Measurements from ENCODE around the gene KRT7.
"Not testable (repeated sequence)": the region's sequence is repeated elsewhere in the genome, so short reads cannot be mapped to it uniquely, and the experiment has no call there.

Gene KRT7

GRCh38 chr12:52257922-52258321, 24.9 kb downstream of the KRT7 start:
- H3K9me3 ChIP-seq (ENCODE audit: control insufficient read depth in 2 of 2, low read length in 2 of 2); H3K9ac ChIP-seq (ENCODE audit: low read depth in 1 of 2, low read length in 2 of 2); H3K36me3 ChIP-seq (ENCODE audit: control insufficient read depth in 2 of 2, insufficient read depth in 2 of 2, low read length in 2 of 2); H3K27ac ChIP-seq (ENCODE audit: low read depth in 2 of 2, low read length in 2 of 2); H3K4me3 ChIP-seq (ENCODE audit: low read length in 2 of 2); H3K4me1 ChIP-seq (ENCODE audit: control insufficient read depth in 2 of 2, insufficient read depth in 2 of 2, low read length in 2 of 2): not testable (repeated sequence)
- peaks cover 24 to 28% of the 10 kb centered on the region in 2 donors for H3K27me3 ChIP-seq (ENCODE audit: control insufficient read depth in 2 of 2, insufficient read depth in 2 of 2, low read length in 2 of 2)

- no peak overlapping the region for H3K27ac ChIP-seq (ENCODE audit: low read depth in 2 of 2, low read length in 2 of 2)
- H3K4me3 ChIP-seq (ENCODE audit: low read length in 2 of 2): no peak overlapping the region
- H3K9me3 ChIP-seq (ENCODE audit: control insufficient read depth in 2 of 2, low read length in 2 of 2): no peaks in the 10 kb centered on the region
- H3K27me3 ChIP-seq (ENCODE audit: control insufficient read depth in 2 of 2, insufficient read depth in 2 of 2, low read length in 2 of 2): peaks cover 24 to 28% of the 10 kb centered on the region in 2 donors
- no peaks in the 10 kb centered on the region for H3K36me3 ChIP-seq (ENCODE audit: control insufficient read depth in 2 of 2, insufficient read depth in 2 of 2, low read length in 2 of 2)
- H3K4me1 ChIP-seq (ENCODE audit: control insufficient read depth in 2 of 2, insufficient read depth in 2 of 2, low read length in 2 of 2): peaks cover 0 to 2% of the 10 kb centered on the region in 2 donors
- no peak overlapping the region for H3K9ac ChIP-seq (ENCODE audit: low read depth in 1 of 2, low read length in 2 of 2)
These were observed 25.4 kb downstream of the KRT7 start for GRCh38 chr12:52258335-52258901.

GRCh38 chr12:52259657-52260243, 26.7 kb downstream of the KRT7 start:
- Histone ChIP-seq H3K9me3 (ENCODE audit: control insufficient read depth in 2 of 2, low read length in 2 of 2) (no peaks in the 10 kb centered on the region), H3K36me3 (ENCODE audit: control insufficient read depth in 2 of 2, insufficient read depth in 2 of 2, low read length in 2 of 2) (no peaks in the 10 kb centered on the region), H3K27ac (ENCODE audit: low read depth in 2 of 2, low read length in 2 of 2) (no peak overlapping the region), H3K9ac (ENCODE audit: low read depth in 1 of 2, low read length in 2 of 2) (no peak overlapping the region), H3K4me1 (ENCODE audit: control insufficient read depth in 2 of 2, insufficient read depth in 2 of 2, low read length in 2 of 2) (peaks cover 0 to 2% of the 10 kb centered on the region in 2 donors), H3K27me3 (ENCODE audit: control insufficient read depth in 2 of 2, insufficient read depth in 2 of 2, low read length in 2 of 2) (peaks cover 24 to 28% of the 10 kb centered on the region in 2 donors), H3K4me3 (ENCODE audit: low read length in 2 of 2) (no peak overlapping the region)

- Histone ChIP-seq H3K4me1 (ENCODE audit: control insufficient read depth in 2 of 2, insufficient read depth in 2 of 2, low read length in 2 of 2) (peaks cover 0 to 2% of the 10 kb centered on the region in 2 donors), H3K27me3 (ENCODE audit: control insufficient read depth in 2 of 2, insufficient read depth in 2 of 2, low read length in 2 of 2) (peaks cover 22 to 28% of the 10 kb centered on the region in 2 donors), H3K9ac (ENCODE audit: low read depth in 1 of 2, low read length in 2 of 2) (no peak overlapping the region), H3K4me3 (ENCODE audit: low read length in 2 of 2) (no peak overlapping the region), H3K27ac (ENCODE audit: low read depth in 2 of 2, low read length in 2 of 2) (no peak overlapping the region), H3K9me3 (ENCODE audit: control insufficient read depth in 2 of 2, low read length in 2 of 2) (no peaks in the 10 kb centered on the region), H3K36me3 (ENCODE audit: control insufficient read depth in 2 of 2, insufficient read depth in 2 of 2, low read length in 2 of 2) (no peaks in the 10 kb centered on the region)
These were observed 27.5 kb downstream of the KRT7 start for GRCh38 chr12:52260361-52261207.

- no peak overlapping the region for H3K4me3 ChIP-seq (ENCODE audit: low read length in 2 of 2)
- peaks cover 0 to 2% of the 10 kb centered on the region in 2 donors for H3K4me1 ChIP-seq (ENCODE audit: control insufficient read depth in 2 of 2, insufficient read depth in 2 of 2, low read length in 2 of 2)
- peaks cover 20 to 25% of the 10 kb centered on the region in 2 donors for H3K27me3 ChIP-seq (ENCODE audit: control insufficient read depth in 2 of 2, insufficient read depth in 2 of 2, low read length in 2 of 2)
- no peaks in the 10 kb centered on the region for H3K36me3 ChIP-seq (ENCODE audit: control insufficient read depth in 2 of 2, insufficient read depth in 2 of 2, low read length in 2 of 2)
- no peaks in the 10 kb centered on the region for H3K9me3 ChIP-seq (ENCODE audit: control insufficient read depth in 2 of 2, low read length in 2 of 2)
- H3K27ac ChIP-seq (ENCODE audit: low read depth in 2 of 2, low read length in 2 of 2): no peak overlapping the region
- H3K9ac ChIP-seq (ENCODE audit: low read depth in 1 of 2, low read length in 2 of 2): no peak overlapping the region
These were observed 28.1 kb downstream of the KRT7 start for GRCh38 chr12:52261208-52261484.

GRCh38 chr12:52262286-52262685, 29.2 kb downstream of the KRT7 start:
- Histone ChIP-seq H3K27me3 (ENCODE audit: control insufficient read depth in 2 of 2, insufficient read depth in 2 of 2, low read length in 2 of 2) (peaks cover 8 to 15% of the 10 kb centered on the region in 2 donors), H3K9ac (ENCODE audit: low read depth in 1 of 2, low read length in 2 of 2) (no peak overlapping the region), H3K36me3 (ENCODE audit: control insufficient read depth in 2 of 2, insufficient read depth in 2 of 2, low read length in 2 of 2) (no peaks in the 10 kb centered on the region), H3K27ac (ENCODE audit: low read depth in 2 of 2, low read length in 2 of 2) (no peak overlapping the region), H3K4me1 (ENCODE audit: control insufficient read depth in 2 of 2, insufficient read depth in 2 of 2, low read length in 2 of 2) (peaks cover 0 to 2% of the 10 kb centered on the region in 2 donors), H3K4me3 (ENCODE audit: low read length in 2 of 2) (no peak overlapping the region), H3K9me3 (ENCODE audit: control insufficient read depth in 2 of 2, low read length in 2 of 2) (no peaks in the 10 kb centered on the region)

DNA sequence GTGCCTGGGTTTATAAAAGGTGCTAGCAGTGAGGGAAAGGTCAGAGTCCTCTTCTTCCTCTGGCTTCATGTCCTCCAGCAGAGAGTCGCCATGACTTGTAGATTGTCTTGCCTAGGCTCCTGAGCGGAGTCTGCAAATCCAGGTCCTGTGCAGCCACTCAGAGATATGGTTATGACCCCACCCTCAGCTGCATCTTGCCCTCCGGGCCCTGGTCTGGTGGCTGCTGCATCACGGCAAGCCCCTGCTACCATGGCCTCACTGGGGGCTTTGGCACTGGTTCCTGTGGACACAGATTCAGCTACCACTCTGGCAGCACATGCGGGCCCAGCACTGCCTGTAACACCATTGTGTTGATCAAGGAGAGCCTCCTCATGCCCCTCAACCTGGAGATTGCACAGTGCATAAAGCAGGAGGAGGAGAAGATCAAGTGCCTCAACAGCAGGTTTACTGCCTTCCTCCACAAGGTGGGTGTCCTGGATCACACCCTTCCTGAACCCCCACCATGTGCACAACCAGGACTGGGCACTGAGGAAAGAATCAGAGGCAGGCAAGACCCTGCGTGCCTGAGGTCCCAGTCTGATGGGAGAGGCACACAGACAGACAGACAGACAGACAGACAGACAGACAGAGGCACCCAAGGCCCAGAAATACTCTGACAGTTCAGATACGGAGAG, 30.9 kb downstream of the KRT7 start:
- Histone ChIP-seq H3K36me3 (ENCODE audit: control insufficient read depth in 2 of 2, insufficient read depth in 2 of 2, low read length in 2 of 2) (no peaks in the 10 kb centered on the region), H3K27ac (ENCODE audit: low read depth in 2 of 2, low read length in 2 of 2) (no peak overlapping the region), H3K4me3 (ENCODE audit: low read length in 2 of 2) (no peak overlapping the region), H3K27me3 (ENCODE audit: control insufficient read depth in 2 of 2, insufficient read depth in 2 of 2, low read length in 2 of 2) (peaks cover 1 to 9% of the 10 kb centered on the region in 2 donors), H3K9ac (ENCODE audit: low read depth in 1 of 2, low read length in 2 of 2) (no peak overlapping the region), H3K4me1 (ENCODE audit: control insufficient read depth in 2 of 2, insufficient read depth in 2 of 2, low read length in 2 of 2) (no peaks in the 10 kb centered on the region), H3K9me3 (ENCODE audit: control insufficient read depth in 2 of 2, low read length in 2 of 2) (no peaks in the 10 kb centered on the region)

- no peaks in the 10 kb centered on the region for H3K36me3 ChIP-seq (ENCODE audit: control insufficient read depth in 2 of 2, insufficient read depth in 2 of 2, low read length in 2 of 2)
- no peak overlapping the region for H3K27ac ChIP-seq (ENCODE audit: low read depth in 2 of 2, low read length in 2 of 2)
- H3K9ac ChIP-seq (ENCODE audit: low read depth in 1 of 2, low read length in 2 of 2): no peak overlapping the region
These were observed 31.4 kb downstream of the KRT7 start for GRCh38 chr12:52264435-52264825.

GRCh38 chr12:52266514-52266913, 33.5 kb downstream of the KRT7 start:
- no peak overlapping the region for H3K4me3 ChIP-seq (ENCODE audit: low read length in 2 of 2)

More at GRCh38 chr12:52264435-52264825, 31.4 kb downstream of the KRT7 start:
- Histone ChIP-seq H3K4me3 (ENCODE audit: low read length in 2 of 2) (no peak overlapping the region), H3K4me1 (ENCODE audit: control insufficient read depth in 2 of 2, insufficient read depth in 2 of 2, low read length in 2 of 2) (no peaks in the 10 kb centered on the region), H3K9me3 (ENCODE audit: control insufficient read depth in 2 of 2, low read length in 2 of 2) (no peaks in the 10 kb centered on the region), H3K27me3 (ENCODE audit: control insufficient read depth in 2 of 2, insufficient read depth in 2 of 2, low read length in 2 of 2) (peaks cover 0 to 3% of the 10 kb centered on the region in 2 donors)

GRCh38 chr12:52267266-52267665, 34.2 kb downstream of the KRT7 start:
- H3K9ac ChIP-seq (ENCODE audit: low read depth in 1 of 2, low read length in 2 of 2): no peak overlapping the region
- H3K27ac ChIP-seq (ENCODE audit: low read depth in 2 of 2, low read length in 2 of 2): no peak overlapping the region
- H3K9me3 ChIP-seq (ENCODE audit: control insufficient read depth in 2 of 2, low read length in 2 of 2): no peaks in the 10 kb centered on the region
- no peaks in the 10 kb centered on the region for H3K36me3 ChIP-seq (ENCODE audit: control insufficient read depth in 2 of 2, insufficient read depth in 2 of 2, low read length in 2 of 2)
- no peaks in the 10 kb centered on the region for H3K27me3 ChIP-seq (ENCODE audit: control insufficient read depth in 2 of 2, insufficient read depth in 2 of 2, low read length in 2 of 2)
- no peaks in the 10 kb centered on the region for H3K4me1 ChIP-seq (ENCODE audit: control insufficient read depth in 2 of 2, insufficient read depth in 2 of 2, low read length in 2 of 2)
- no peak overlapping the region for H3K4me3 ChIP-seq (ENCODE audit: low read length in 2 of 2)

More at GRCh38 chr12:52266514-52266913, 33.5 kb downstream of the KRT7 start:
- no peaks in the 10 kb centered on the region for H3K27me3 ChIP-seq (ENCODE audit: control insufficient read depth in 2 of 2, insufficient read depth in 2 of 2, low read length in 2 of 2)
- H3K36me3 ChIP-seq (ENCODE audit: control insufficient read depth in 2 of 2, insufficient read depth in 2 of 2, low read length in 2 of 2): no peaks in the 10 kb centered on the region
- no peak overlapping the region for H3K27ac ChIP-seq (ENCODE audit: low read depth in 2 of 2, low read length in 2 of 2)
- no peak overlapping the region for H3K9ac ChIP-seq (ENCODE audit: low read depth in 1 of 2, low read length in 2 of 2)
- no peaks in the 10 kb centered on the region for H3K4me1 ChIP-seq (ENCODE audit: control insufficient read depth in 2 of 2, insufficient read depth in 2 of 2, low read length in 2 of 2)
- no peaks in the 10 kb centered on the region for H3K9me3 ChIP-seq (ENCODE audit: control insufficient read depth in 2 of 2, low read length in 2 of 2)
